GM19193 (cell line): ENCODE data around the gene TDRKH.

ENCODE experiments used
- POLR2A ChIP-seq: IDR thresholded peaks from 4 replicates; pipeline ENCODE4 v1.6.1; 2011; ENCODE audit not compliant: insufficient read depth, insufficient read length; ENCODE audit errors: extremely low read depth

The TDRKH gene

GRCh38 chr1:151762941-151763921, 27.1 kb downstream of the TDRKH start, which contains the start of gene MRPL9:
Gene MRPL9 (minus strand): TSS chr1:151763496. CDS start chr1:151763479, 17 bp downstream.
- TF ChIP-seq POLR2A = peak; percentile 79

GRCh38 chr1:151760597-151761385, 29.5 kb downstream of the TDRKH start:
- TF ChIP-seq POLR2A = no peak

GRCh38 chr1:151759241-151759640, 31.1 kb downstream of the TDRKH start:
- TF ChIP-seq POLR2A = no peak

GRCh38 chr1:151756291-151756690, 34.0 kb downstream of the TDRKH start:
- no peak for TF ChIP-seq POLR2A

- TF ChIP-seq POLR2A = no peak
These were observed 48.8 kb downstream of the TDRKH start for GRCh38 chr1:151741516-151741915.

GRCh38 chr1:151739590-151740355, 50.5 kb downstream of the TDRKH start:
- no peak for TF ChIP-seq POLR2A

DNA sequence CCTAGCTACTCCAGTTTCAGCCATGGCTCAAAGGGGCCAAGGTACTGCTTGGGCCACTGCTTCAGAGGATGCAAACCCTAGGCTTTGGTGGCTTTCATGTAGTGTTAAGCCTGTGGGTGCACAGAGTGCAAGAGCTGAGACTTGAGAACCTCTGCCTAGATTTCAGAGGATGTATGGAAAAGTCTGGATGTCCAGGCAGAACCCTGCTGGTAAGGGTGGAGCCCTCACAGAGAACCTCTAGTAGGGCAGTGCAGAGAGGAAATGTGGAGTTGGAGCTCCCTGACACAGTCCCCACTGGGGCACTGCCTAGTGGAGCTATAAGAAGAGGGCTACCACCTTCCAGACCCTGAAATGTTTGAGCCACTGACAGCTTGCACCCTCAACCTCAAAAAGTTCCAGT, 52.8 kb downstream of the TDRKH start:
- TF ChIP-seq POLR2A = no peak

DNA sequence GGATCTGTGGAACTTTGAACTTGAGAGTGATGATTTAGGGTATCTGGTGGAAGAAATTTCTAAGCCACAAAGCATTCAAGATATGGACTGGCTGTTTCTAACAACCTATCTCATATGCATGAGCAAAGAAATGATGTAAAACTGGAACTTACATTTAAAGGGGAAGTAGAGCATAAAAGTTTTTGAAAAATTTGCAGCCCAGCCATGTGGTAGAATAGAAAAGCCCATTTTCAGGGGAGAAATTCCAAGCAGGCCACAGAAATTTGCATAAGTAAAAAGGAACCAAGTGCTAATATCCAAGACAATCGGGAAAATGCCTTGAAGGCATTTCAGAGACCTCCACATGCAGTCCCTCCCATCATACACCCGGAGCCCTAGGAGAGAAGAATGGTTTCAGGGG, 53.3 kb downstream of the TDRKH start:
- no peak for TF ChIP-seq POLR2A

- TF ChIP-seq POLR2A = no peak
These were observed 57.2 kb downstream of the TDRKH start for GRCh38 chr1:151733126-151733525.

DNA sequence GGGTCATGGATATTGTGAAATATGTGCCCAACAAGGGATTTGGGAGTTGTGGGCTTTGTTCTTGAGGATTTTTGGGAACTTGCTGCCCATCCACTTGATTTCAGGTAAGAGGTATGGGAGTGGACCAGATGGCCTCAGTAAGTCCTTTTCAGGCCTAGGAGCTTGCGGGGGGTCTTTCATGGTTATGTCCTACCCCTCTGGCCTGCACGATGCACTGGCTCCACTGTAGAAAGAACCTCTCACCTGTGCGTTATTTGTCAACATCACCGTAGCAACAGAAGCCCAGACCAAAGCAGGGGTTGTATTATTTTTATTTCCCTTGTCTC, 60.4 kb downstream of the TDRKH start:
- no peak for TF ChIP-seq POLR2A

- no peak for TF ChIP-seq POLR2A
These were observed 60.9 kb downstream of the TDRKH start for GRCh38 chr1:151729157-151729965.

DNA sequence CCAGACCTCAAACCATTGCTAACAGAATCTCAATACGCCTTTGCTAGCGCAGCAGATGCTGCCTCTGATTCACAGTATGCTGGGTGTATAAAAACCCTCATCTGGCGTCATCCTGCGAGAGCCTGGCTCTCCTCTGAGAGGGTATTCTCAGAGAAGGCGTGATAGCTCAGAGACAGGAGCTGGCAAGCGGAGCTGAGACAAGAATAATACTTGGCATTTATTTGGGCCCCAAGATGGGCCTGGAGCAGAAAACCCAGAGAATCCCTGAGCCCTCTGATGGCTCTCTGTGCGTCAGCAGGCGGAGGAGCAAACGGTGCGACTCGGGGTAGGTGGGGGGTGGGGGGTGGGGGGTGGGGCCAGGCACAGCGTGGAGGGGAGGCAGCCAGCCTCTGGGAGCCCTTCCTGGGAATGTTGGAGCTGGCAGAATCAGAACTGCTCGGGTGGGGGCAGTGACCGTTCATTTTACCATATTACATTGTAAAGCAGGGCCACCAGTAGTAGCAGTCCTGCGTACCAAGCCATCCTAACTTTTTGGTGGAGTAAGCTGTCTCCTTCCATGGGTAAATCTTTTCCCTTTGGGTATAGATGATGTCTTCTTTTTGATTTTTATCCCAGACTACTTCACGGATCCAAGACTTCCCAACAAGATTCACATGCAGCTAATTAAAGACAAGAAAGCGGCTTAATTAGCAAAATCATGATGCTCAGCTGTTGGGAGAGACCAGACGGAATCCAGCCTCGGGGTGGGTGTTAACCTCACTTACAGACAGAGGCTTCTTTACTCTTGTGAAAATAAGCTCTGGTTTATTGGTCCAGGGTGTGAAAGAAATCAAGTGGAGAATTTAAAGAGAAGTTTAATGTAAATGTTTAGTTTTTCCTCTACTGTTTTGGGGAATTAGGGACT, 61.9 kb downstream of the TDRKH start:
- TF ChIP-seq POLR2A = no peak

DNA sequence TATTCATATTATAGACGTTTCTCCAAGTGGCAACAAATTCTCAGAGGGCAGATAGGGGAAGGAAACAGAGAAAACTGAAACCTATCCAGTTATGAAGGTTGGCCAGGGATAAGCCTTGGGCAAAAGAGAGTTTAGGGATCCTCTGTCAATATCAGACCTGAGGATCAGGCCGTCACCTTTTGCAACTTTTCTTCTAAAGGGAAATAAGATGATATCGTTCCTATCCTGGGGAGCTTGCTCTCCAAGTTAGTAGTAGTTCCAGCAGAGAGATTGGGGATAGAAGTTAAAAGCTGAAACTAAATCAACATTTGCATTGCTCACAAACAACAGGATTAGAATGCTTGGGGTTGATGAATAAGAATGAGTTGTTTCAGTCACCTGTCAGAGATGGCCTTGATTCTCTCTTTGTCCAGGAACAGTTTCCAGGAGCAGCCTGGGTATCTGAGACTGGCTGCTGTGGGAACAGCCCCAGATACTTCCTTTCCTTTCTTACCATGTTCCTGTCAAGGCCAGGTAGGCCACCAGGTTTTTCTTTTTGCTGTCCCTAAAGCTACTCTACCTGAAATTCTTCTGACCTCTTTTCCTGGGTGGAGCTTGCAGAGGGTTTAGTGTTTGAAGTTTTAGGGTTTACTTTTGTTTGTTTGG, 66.5 kb downstream of the TDRKH start:
- no peak for TF ChIP-seq POLR2A
